Measurements from ENCODE around the gene GLIS1.

DNA sequence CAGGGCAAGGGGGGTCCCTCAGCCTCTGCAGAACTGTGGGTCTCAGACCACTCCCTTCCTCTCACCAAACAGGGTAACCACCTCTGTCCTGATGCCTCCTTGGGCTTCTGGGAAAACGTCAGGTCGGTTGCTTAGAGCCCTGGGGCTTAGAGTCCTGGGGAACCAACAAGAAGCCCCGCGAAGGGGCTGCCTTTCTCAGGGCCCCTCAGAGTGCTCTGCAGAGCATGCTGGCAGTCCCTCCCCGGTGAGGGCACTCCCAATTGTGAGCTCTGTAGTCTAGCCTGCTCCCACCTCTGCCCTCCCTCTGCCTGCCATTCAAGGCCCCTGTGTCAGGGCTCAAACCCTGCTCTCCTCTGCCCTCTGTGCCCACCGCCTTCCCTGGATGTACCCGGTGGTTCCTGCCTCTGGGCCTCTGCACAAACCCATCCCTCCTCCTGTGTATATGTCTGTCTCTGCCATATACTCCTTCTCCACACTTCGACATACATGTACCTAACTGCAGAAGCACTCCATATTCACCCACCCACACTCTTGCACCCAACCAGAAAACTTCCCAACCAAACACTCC is 187.5 kb downstream of the GLIS1 start:
- TF ChIP-seq, protein P1, sequence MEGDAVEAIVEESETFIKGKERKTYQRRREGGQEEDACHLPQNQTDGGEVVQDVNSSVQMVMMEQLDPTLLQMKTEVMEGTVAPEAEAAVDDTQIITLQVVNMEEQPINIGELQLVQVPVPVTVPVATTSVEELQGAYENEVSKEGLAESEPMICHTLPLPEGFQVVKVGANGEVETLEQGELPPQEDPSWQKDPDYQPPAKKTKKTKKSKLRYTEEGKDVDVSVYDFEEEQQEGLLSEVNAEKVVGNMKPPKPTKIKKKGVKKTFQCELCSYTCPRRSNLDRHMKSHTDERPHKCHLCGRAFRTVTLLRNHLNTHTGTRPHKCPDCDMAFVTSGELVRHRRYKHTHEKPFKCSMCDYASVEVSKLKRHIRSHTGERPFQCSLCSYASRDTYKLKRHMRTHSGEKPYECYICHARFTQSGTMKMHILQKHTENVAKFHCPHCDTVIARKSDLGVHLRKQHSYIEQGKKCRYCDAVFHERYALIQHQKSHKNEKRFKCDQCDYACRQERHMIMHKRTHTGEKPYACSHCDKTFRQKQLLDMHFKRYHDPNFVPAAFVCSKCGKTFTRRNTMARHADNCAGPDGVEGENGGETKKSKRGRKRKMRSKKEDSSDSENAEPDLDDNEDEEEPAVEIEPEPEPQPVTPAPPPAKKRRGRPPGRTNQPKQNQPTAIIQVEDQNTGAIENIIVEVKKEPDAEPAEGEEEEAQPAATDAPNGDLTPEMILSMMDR (conservative IDR thresholded peaks at IDR 0.05; ENCODE audit: low read depth, low read length) = no peak
- no peak for TF ChIP-seq EZH2 (IDR thresholded peaks at IDR 0.05; ENCODE audit: low read length, unreplicated experiment)
